HG03159 (cell line): Measurements from ENCODE around the gene RTN4RL1.
"Not testable (repeated sequence)": the region's sequence is repeated elsewhere in the genome, so short reads cannot be mapped to it uniquely, and the experiment has no call there.

Experiments used
- ATAC-seq: cut with Tn5 transposase; IDR thresholded peaks from one replicate; pipeline ENCODE4 v1.9.1; 2021; ENCODE audit warnings: mild to moderate bottlenecking, moderate library complexity; ENCODE audit not compliant: unreplicated experiment

RTN4RL1 gene

GRCh38 chr17:2008332-2009126 is 16.6 kb downstream of the RTN4RL1 start:
- no peak for ATAC-seq

DNA sequence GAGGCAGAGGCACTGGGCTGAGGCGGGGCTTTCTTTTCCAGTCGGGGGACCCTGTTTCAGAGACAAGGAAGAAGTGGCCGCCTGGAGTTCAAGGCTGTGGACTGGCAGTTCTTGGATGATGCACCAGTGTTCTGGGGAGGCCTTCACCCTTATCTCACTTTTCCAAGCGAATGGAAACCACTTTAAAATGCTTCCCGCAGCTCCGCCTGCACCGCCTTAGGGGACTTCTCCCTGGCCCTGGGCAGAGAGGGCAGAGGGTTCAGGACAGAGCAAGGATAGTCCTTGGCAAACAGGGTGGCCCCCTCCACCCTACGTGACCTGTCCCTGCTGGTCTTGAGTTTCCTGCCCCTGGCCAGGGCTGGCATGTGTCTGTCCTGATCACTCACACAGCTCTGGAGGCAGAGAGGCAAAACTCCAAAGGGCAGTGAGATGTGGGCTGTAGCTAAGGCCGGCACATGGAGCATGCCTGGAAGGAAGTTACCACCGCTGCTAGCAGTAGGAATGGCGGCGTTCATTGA is 20.6 kb downstream of the RTN4RL1 start:
- no peak for ATAC-seq

- ATAC-seq = no peak
Measured at GRCh38 chr17:2003525-2003924, 21.6 kb downstream of the RTN4RL1 start.

DNA sequence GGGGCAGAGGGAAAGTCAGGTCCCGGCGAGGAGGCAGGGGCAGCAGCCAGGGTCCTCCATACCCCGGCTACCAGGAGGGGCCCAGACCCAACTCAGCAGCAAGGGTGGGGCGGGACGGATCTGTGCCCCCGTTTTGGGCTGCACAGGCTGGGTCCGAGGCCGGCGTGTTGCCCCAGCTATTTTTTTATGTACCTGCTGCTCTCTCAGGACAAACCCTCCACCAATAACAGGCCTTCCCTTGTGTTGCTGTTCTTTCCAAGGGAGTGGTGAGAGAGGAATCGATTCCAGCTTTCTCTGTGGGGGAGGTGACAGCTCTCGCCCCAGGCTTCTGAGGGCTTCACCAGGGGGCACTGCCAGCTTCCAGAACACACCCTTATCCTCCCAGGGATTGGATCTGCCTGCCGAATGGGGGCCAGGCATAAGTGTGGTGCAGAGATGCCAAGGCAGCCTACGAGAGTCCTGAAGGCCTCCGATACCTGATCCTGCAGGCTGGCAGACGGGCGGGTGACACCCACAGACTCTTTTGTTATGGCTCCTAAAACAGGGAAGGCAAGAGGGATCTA is 22.3 kb downstream of the RTN4RL1 start:
- no peak for ATAC-seq

DNA sequence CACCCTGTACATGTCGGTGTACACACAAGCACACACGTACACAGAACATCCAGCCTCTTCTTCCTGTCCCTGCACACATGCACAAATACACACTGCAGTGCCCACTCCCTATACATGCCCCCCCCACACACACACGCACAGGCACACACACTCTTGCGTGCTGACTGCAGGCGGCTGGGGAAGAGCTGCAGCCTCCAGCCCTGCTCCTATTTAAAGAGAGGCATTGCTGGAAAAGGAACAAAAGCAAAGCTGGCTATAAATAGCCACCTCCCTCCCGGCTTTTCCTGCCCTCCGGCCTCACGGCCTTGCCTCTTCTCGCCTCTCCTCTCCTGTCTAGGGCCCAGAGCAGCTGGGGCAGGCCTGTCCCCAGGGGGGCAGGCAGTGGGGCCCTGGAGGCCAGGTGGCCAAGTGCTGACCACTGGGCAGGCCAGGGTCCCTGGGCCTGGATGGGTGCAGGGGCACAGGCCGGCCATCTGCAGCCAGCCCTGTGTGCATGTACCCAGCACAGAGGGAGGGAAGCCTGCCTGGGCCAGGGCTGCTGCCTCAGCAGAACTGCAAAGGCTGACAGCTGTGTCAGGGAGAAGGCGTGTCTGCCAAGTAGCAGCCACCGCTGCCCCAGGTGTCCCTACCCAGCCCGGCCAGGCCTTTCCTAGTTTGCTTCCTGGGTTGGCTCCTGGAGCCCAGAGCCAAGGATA is 25.4 kb downstream of the RTN4RL1 start:
- ATAC-seq = no peak

DNA sequence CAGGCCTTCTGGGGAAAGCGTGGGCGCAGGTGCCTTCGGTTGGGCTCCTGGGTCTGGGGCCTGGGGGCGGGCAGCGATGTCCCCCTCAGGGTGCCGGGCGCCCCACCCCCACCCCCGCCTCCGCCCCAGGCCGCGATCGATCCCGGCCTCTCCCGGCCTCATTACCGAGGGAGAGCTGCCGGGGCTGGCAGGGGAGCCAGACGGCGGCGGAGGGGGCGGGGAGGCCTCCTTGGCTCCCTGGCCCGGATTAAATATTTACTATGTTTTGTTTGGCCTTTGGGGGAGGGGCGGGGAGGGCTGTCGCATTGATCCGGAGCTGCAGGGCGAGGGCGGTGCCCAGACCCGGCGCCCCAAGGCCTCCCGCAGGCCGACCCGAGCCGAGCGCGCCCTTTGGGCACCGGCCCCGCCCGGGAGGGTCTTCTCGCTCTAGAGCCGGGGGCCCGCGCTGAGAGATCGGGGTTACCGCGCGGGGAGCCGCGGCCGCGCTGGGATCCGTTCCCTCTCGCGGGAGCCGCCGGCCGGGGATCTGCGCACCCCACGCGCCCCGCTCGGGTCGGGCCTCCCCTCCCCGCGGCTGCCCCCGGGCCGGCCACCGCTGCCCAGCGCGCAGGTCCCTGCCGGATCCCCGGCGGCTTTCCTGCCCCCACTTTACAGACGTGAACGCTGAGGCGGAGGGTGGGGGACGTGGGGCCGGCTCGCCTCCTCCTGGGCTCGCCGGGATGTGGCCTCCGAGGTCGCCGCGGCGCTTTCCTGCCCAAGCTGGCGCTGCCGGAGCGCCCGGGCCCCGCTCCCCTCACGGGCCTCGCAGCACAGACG is 27.0 kb downstream of the RTN4RL1 start:
- no peak for ATAC-seq

- no peak for ATAC-seq
Measured at GRCh38 chr17:1997289-1997926, 27.7 kb downstream of the RTN4RL1 start.

DNA sequence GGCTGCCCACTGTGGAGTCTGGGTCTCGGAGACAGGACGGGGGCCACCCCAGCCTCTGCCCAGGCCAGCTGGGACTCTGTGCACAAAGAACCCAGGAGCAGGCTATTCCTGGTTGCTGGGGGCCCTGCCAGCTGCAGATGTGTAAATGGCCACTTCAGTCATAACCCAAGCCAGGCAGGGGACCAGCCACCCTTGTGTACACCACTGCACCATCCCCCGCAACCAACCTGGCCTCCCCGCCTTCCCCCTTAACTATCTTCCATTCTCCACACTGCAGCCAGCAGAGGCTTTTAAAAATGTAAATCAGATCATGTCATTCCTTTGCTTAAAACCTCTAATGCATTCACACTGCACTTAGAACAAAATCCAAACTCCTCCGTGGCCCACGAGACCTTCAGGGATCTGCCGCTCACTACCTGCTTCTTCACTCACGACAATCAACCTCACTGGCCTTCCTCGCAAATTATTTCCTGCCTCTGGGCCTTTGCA is 28.3 kb downstream of the RTN4RL1 start:
- no peak for ATAC-seq

DNA sequence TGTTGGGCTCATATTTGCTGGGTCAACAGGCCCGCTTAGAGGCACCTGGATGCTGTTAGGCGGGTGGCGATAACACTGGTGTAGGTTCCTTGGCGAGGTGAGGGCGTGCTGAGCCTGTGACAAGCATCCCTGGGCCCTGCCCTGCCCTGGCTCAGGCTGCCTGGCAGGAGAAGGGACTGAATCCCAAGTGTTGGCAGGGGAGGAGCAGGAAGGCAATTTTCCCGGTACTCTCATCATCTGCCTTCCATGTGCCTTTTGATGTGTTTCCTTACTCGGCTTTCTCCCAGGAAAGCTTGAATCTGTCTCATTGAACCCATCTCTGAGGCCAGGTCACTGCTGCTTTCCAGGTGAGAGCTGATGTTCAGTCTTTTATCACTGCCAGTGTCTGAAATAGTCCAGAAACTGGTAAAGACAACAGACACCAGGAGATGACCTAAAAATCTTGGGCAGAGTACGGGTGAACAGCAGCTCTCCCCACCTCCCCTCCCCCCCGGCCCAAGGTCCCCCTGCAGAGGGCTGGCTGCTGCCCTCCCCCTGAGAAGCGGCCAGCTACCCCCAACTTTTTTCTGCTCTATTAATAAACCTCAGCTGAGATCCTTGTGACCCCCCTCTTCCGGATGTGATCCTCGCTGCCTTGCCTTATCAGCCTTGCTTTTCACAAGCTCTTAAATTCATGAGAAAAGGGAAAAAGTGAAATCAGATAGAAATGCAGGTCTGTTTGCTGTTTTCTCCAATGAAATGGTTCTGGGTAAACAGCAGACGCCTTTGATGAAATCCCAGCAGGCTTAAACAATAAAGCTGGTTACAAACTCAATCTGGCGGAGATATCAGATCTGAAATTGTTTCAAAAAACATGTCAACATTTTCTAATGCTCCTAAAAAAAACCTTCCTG is 29.0 kb downstream of the RTN4RL1 start:
- no peak for ATAC-seq

DNA sequence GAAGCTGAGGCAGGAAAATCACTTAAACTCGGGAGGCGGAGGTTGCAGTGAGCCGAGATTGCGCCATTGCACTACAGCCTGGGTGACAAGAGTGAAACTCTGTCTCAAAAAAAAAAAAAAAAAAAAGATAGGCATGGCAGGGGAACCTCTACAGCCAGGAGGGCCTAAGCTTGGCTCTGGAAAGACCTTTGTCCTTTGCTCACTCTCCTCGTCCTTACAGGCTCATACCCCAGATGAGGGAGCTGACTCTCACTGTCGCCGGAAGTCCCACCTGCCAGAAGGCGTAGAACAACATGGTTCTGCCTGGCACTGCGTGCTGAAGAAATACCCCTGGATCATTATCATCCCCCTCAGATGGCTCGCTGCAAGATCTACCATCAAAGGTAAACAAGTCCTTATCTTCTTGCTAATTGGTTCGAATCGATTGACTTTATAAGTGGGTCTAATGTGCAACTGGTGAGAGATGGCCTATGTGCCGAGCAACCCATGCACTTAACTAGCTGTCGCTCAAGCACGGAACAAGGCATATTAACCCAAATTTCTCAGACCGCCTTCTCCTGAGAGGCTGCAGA is 29.7 kb downstream of the RTN4RL1 start:
- ATAC-seq = no peak

GRCh38 chr17:1994707-1995106 is 30.4 kb downstream of the RTN4RL1 start:
- ATAC-seq = no peak

GRCh38 chr17:1992541-1992940 is 32.6 kb downstream of the RTN4RL1 start:
- ATAC-seq = no peak

DNA sequence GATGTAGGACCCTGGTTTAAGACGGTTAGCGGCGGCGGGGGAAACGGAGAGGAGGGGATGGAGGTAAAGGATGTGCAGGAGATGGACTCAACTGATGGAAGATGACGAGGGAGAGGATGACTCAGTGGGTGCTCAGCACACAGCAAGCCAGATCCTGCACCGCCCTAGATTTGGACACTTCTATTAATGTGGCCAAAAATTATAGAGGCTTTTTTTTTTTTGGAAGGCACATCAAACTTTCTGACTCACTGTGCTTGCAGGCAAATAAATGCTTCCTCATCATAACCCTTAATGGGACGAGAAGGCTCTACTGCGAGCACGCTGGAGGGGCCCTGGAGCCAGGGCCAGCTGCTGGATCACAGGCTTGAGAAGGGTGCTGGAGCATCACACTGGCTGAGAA is 36.0 kb downstream of the RTN4RL1 start:
- no peak for ATAC-seq

DNA sequence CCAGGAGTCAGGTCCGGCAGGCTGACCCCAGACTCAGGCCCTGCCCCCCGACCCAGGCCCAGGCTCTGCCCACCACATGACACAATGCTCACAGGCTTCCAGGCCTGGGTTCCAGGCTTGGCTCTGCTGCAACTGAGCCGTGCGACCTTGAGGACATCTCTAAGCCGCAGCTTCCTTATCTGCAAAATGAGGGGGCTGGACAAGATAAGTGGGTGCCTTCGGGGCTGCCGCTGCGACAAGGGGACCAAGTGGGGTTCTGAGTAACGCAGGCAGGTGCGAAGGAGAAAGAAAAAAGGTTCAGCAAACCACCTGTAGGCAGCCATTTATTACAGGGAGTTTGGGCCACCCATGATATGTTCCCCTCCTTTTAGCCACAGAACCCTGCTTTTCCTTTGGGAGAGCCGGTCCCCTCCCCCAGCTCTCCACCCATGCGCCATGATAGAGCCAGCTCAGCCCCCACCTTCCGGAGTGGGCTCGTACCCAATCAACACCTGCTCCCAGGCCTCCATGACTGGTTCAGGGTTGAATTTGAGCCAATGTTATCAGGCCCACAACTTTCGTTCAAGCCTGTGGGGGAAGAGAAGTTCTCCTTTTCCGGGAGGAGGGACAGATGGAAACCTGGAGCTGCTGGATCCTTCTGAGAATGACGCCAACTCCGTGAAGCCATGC is 38.2 kb downstream of the RTN4RL1 start:
- no peak for ATAC-seq

DNA sequence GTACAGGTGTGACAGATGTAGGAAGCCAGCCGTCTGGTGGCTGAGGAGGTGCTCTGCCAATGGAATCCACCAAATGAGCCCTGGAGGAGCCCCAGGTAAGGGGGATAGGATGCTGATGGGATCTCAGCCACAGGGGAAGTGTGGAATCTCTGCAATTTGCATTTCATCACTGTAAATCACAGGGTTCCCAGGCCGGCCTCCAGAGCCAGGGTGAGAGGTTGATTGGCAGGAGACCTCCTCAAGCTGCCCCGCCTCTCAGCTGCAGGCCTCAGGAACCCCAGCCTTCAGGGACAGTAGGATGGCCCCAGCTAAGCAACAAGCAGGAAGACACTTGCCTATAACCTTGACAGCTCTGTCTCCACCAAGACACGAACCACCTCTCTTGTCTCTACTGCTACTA is 39.4 kb downstream of the RTN4RL1 start:
- ATAC-seq = no peak

DNA sequence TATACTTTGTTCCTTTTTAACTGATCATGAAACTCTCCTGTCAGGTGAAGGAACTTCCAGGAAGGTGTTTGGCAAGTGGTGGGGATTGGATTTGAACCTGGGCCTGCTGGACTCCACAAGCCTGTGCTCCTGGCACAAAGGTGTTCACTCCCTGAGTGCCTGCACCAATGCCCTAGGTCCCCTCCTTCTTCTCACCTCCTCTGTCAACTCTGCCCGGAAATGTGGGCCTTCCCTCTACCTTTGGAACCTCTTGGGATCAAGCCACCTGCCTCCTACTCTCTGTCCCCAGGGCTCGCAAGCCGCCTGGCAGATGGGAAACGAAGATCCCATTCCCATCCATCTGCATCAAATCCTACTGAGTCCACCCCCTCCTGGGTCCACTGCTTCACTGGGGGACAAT is 40.0 kb downstream of the RTN4RL1 start:
- ATAC-seq = no peak

DNA sequence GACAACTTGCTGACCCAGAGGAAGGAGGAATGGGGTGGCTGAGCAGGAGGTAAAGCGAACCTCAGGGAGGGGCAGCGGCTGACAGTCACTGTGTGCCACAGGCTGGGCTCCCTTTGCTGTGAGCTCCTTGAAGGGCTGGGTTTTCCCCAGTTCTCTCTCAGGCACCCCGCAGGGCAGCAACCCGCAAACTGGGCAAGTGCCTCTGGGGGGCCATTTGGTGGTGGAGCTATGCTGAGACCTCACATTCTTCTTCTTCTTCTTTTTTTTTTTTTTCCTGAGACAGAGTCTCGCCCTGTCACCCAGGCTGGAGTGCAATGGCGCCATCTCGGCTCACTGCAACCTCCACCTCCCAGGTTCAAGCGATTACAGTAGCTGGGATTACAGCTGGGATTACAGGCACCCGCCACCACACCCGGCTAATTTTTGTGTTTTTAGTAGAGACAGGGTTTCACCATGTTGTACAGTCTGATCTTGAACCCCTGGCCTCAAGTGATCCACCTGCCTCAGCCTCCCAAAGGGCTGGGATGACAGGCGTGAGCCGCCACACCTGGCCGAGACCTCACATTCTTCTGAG is 42.3 kb downstream of the RTN4RL1 start:
- not testable (repeated sequence) for ATAC-seq

DNA sequence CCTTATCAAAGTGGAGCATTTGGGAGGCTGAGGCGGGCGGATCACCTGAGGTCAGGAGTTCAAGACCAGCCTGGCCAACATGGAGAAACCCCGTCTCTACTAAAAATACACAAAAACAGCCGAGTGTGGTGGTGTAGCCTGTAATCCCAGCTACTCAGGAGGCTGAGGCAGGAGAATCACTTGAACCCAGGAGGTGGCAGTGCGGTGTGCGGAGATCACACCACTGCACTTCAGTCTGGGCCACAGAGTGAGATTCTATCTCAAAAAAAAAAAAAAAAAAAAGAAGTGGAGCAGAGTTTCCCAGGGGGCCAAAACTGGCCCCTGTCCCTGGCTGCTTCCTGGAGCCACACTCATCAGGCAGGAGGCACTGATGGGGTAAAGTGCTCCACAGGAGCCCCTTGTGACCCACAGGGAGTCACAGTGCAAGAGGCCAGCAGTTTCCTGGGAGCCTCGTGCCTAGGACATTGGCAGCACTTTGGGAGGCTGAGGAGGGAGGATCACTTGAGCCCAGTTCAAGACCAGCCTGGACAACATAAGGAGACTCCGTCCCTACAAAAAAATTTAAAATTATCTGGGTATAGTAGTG is 44.4 kb downstream of the RTN4RL1 start:
- no peak for ATAC-seq
